ENCODE measurements around the gene ZNF224. TPM values are rescaled to one million over a fixed set of nuclear protein-coding genes. Genes with fewer than 3 reads are reported as not detected.

The ZNF224 gene
- 8.2 TPM for polyA plus RNA-seq (2013, experiment 1 of 2)
- 8.0 TPM for polyA plus RNA-seq (2013, experiment 2 of 2)

DNA sequence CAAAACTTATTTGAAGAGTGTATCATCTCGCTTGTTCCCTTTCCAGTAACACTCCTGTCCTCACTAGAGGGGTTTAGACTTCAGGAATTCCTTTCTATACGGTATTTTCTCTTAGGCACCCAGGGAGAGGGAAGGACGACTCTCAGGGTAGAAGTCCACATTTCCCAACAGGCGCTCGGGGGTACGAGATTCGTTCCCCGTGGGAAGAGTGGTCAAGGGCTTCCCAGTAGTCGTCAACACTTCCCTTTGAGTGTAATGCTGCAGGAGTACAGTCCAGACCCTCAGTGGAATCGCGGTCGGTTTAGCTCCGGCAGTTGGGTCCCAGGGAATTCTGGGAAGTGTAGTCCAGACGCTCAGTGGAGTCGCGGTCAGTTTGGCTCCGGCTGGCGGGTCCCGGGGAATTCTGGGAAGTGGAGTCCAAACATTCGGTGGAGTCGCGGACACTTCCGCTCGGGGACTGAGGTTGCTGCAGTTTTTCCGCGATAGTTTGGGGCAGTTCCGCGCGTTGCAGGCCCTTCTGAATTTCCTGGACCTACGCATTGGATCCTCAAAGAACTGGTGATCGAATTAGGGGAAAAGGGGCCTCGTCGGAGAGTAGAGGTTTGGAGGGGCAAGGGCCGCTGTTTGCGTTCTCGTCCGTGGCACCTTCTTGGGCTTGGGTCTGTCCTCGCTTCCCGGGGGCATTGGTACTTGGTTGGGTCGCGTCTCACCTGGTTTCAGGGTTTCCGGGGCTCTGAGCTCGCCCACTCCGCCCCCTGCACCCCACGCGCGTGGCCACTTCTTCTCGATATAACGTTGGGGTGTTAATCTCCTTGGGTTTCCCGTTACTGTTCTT is at the start of gene ZNF224:
Gene ZNF224, plus strand, starts transcription at position 431 of the 835 bp plus-strand sequence. CDS start 3,513 bp downstream, outside the sequence.
- Histone ChIP-seq H3K14ac (ENCODE audit: low read length in 2 of 2) (peak within 1 kb of the TSS; percentile 25 to 92), H3K9me3 (ENCODE audit: control insufficient read depth, low read length) (no peaks in the 10 kb centered on the region)
- WGBS: under 1% methylated on average over 50 of the region's 50 CpGs

DNA sequence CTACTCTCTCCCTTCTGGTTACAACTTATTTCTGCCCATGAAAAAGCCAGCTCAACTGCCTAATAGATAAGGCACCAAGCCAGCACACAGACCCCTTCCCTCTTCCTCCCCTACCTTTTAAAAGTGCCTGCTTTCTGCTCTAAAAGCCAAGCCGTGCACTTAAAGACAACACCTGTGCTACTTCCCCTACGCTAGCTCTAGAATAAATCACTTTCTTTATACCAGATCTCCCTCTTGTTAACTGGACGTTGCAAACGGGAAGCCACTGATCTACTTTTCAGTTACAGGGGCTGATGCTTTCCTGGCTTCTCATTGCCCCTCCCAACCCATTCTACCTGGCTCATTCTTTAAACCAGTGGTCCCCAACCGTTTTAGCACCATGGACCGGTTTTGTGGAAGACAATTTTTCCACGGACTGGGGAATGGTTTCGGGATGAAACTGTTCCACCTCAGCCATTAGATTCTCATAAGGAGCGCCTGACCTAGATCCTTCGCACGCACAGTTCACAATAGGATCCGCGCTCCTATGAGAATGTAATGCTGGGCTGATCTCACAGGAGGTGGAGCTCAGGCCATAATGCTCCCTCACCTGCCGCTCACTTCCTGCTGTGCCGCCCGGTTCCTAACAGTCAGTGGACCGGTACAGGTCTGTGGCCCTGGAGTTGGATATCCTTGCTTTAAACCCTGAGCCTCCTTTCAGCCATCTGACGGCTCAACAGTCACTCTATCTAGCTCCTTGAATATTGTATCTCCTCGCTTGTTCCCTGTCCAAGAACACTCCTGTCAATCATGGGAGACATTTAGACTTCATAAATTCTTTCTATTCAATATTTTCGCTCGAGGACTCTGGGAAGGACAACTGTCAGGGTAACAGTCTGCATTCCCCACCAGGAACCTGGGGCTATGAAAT is 43.2 kb upstream of the ZNF224 start:
- Histone ChIP-seq H4K91ac (ENCODE audit: low read length) (no peak overlapping the region), H3K4me2 (ENCODE audit: low read length, poor library complexity, severe bottlenecking) (peak overlapping the region; percentile 86), H3K27me3 (ENCODE audit: control insufficient read depth in 1 of 2, insufficient read depth in 1 of 2, low read length in 2 of 2) (peaks cover 0 to 8% of the 10 kb centered on the region in 2 experiments), H3K9ac (ENCODE audit: low read length) (peak overlapping the region; percentile 95), H2BK120ac (ENCODE audit: low read depth, low read length) (no peak overlapping the region), H3K36me3 (ENCODE audit: control insufficient read depth in 1 of 2, insufficient read depth in 2 of 2, low read depth in 1 of 2, low read length in 2 of 2) (peaks cover 7 to 13% of the 10 kb centered on the region in 2 experiments), H3K9me3 (ENCODE audit: control insufficient read depth, low read length) (peaks cover 14% of the 10 kb centered on the region), H3K23ac (ENCODE audit: low read length in 2 of 2) (no peak overlapping the region), H2BK15ac (ENCODE audit: low read depth, poor library complexity, severe bottlenecking) (no peak overlapping the region), H3K4me3 (ENCODE audit: insufficient read depth in 1 of 2, low read depth in 1 of 2, low read length in 2 of 2) (peak overlapping the region; percentile 50 to 95), H2BK5ac (ENCODE audit: low read depth, low read length, poor library complexity, severe bottlenecking) (no peak overlapping the region), H2BK12ac (ENCODE audit: low read length in 2 of 2) (no peak overlapping the region), H3K14ac (ENCODE audit: low read length in 2 of 2) (peak overlapping the region in 1 of 2 experiments; percentile 64), H4K8ac (ENCODE audit: low read length) (peak overlapping the region; percentile 95), H2AK5ac (ENCODE audit: low read length, severe bottlenecking) (no peak overlapping the region), H3K4me1 (ENCODE audit: control insufficient read depth, insufficient read depth, low read depth, low read length) (peaks cover 1% of the 10 kb centered on the region), H2AFZ (ENCODE audit: low read depth, low read length) (peak overlapping the region; percentile 98), H3K27ac (ENCODE audit: low read length, poor library complexity, severe bottlenecking) (no peak overlapping the region), H3K4ac (ENCODE audit: low read depth in 1 of 2, low read length in 2 of 2) (peak overlapping the region in 1 of 2 experiments; percentile 44), H3K79me1 (replicated peaks; ENCODE audit: low read length, poor library complexity, severe bottlenecking) (peaks cover 22% of the 10 kb centered on the region), H3K18ac (ENCODE audit: low read depth in 1 of 2, low read length in 2 of 2) (peak overlapping the region in 1 of 2 experiments; percentile 11)
- DNase-seq: peak; percentile 17
- WGBS: 50% methylated on average over 21 of the region's 21 CpGs

More for the DNA sequence above, at the start of gene ZNF224:
- peak within 1 kb of the TSS; percentile 96 for H3K9ac ChIP-seq (ENCODE audit: low read length)
- no peak within 1 kb of the TSS for H2BK12ac ChIP-seq (ENCODE audit: low read length in 2 of 2)
- H3K23ac ChIP-seq (ENCODE audit: low read length in 2 of 2): no peak within 1 kb of the TSS
- peak within 1 kb of the TSS; percentile 70 for H4K8ac ChIP-seq (ENCODE audit: low read length)
- peak within 1 kb of the TSS; percentile 92 for H2BK15ac ChIP-seq (ENCODE audit: low read depth, poor library complexity, severe bottlenecking)
- peak within 1 kb of the TSS; percentile 93 for H3K4me2 ChIP-seq (ENCODE audit: low read length, poor library complexity, severe bottlenecking)
- no peak within 1 kb of the TSS for H2BK5ac ChIP-seq (ENCODE audit: low read depth, low read length, poor library complexity, severe bottlenecking)
- H3K27ac ChIP-seq (ENCODE audit: low read length, poor library complexity, severe bottlenecking): peak within 1 kb of the TSS; percentile 87
- peak within 1 kb of the TSS; percentile 91 for H2AFZ ChIP-seq (ENCODE audit: low read depth, low read length)
- peak; percentile 94 for DNase-seq
- H2AK5ac ChIP-seq (ENCODE audit: low read length, severe bottlenecking): no peak within 1 kb of the TSS
- H3K18ac ChIP-seq (ENCODE audit: low read depth in 1 of 2, low read length in 2 of 2): peak within 1 kb of the TSS; percentile 37 to 81
- H3K4me3 ChIP-seq (ENCODE audit: insufficient read depth in 1 of 2, low read depth in 1 of 2, low read length in 2 of 2): peak within 1 kb of the TSS; percentile 83 to 97
- H4K91ac ChIP-seq (ENCODE audit: low read length): no peak within 1 kb of the TSS
- H3K27me3 ChIP-seq (ENCODE audit: control insufficient read depth in 1 of 2, insufficient read depth in 1 of 2, low read length in 2 of 2): no peaks in the 10 kb centered on the region
- H3K4me1 ChIP-seq (ENCODE audit: control insufficient read depth, insufficient read depth, low read depth, low read length): peaks cover 1% of the 10 kb centered on the region
- peaks cover 5 to 27% of the 10 kb centered on the region in 2 experiments for H3K36me3 ChIP-seq (ENCODE audit: control insufficient read depth in 1 of 2, insufficient read depth in 2 of 2, low read depth in 1 of 2, low read length in 2 of 2)
- H2BK120ac ChIP-seq (ENCODE audit: low read depth, low read length): peak within 1 kb of the TSS; percentile 49
- peaks cover 21% of the 10 kb centered on the region for H3K79me1 ChIP-seq (replicated peaks; ENCODE audit: low read length, poor library complexity, severe bottlenecking)
- peak within 1 kb of the TSS; percentile 31 to 85 for H3K4ac ChIP-seq (ENCODE audit: low read depth in 1 of 2, low read length in 2 of 2)

DNA sequence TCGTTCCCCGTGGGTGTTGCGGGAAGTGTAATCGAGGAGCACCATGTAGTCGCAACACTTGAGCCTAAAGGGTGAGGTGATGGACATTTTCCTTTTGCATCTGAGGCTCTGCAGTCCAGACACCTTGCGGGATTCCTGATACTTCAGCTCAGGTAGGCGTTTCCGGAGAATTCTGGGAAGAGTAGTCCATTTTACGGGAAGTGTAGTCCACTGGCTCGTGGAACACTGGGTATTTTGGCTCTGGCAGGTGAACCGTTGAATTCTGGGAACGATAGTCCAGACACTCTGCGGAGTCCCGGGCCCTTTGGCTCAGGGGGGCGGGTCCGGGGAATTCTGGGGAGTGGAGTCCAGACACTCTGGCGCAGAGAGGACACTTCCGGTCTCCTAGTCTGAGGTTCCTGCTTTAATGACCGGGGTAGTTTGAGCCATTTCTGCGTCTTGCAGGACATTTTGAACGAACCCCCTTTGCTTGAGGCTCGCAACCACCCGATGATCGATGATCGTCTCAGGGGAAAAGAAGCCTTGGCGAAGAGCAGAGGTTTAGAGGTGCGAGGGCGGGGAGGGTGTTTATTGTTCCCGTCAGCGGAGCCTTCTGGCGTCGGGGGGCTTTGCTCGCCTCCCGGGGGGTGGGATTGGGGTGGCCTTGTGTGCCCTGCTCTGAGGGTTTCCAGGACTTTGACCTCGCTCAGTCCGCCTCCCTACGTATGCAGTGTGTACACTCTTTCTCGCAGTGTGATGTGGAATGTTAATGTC is 42.3 kb upstream of the ZNF224 start, which contains the start of gene ZNF223:
Gene ZNF223, plus strand, starts transcription at position 387 of the 753 bp plus-strand sequence. CDS start 3,141 bp downstream, outside the sequence.
- peak within 1 kb of the TSS; percentile 91 to 95 for H3K4me3 ChIP-seq (ENCODE audit: insufficient read depth in 1 of 2, low read depth in 1 of 2, low read length in 2 of 2)
- DNase-seq: peak; percentile 85
- H3K4me2 ChIP-seq (ENCODE audit: low read length, poor library complexity, severe bottlenecking): peak within 1 kb of the TSS; percentile 86
- peak within 1 kb of the TSS; percentile 61 for H3K27ac ChIP-seq (ENCODE audit: low read length, poor library complexity, severe bottlenecking)
- H2AK5ac ChIP-seq (ENCODE audit: low read length, severe bottlenecking): no peak within 1 kb of the TSS
- 4% methylated on average over 38 of the region's 38 CpGs for WGBS
- peak within 1 kb of the TSS; percentile 97 for H4K8ac ChIP-seq (ENCODE audit: low read length)
- peak within 1 kb of the TSS in 1 of 2 experiments; percentile 73 for H3K14ac ChIP-seq (ENCODE audit: low read length in 2 of 2)
- peaks cover 9 to 14% of the 10 kb centered on the region in 2 experiments for H3K36me3 ChIP-seq (ENCODE audit: control insufficient read depth in 1 of 2, insufficient read depth in 2 of 2, low read depth in 1 of 2, low read length in 2 of 2)
- peak within 1 kb of the TSS; percentile 21 for H2BK120ac ChIP-seq (ENCODE audit: low read depth, low read length)
- peaks cover 14% of the 10 kb centered on the region for H3K9me3 ChIP-seq (ENCODE audit: control insufficient read depth, low read length)
- peak within 1 kb of the TSS in 1 of 2 experiments; percentile 86 for H3K4ac ChIP-seq (ENCODE audit: low read depth in 1 of 2, low read length in 2 of 2)
- H2BK5ac ChIP-seq (ENCODE audit: low read depth, low read length, poor library complexity, severe bottlenecking): no peak within 1 kb of the TSS
- no peak within 1 kb of the TSS for H2BK15ac ChIP-seq (ENCODE audit: low read depth, poor library complexity, severe bottlenecking)
- H3K18ac ChIP-seq (ENCODE audit: low read depth in 1 of 2, low read length in 2 of 2): peak within 1 kb of the TSS in 1 of 2 experiments; percentile 96
- H3K79me1 ChIP-seq (replicated peaks; ENCODE audit: low read length, poor library complexity, severe bottlenecking): peaks cover 23% of the 10 kb centered on the region
- peak within 1 kb of the TSS; percentile 95 for H3K9ac ChIP-seq (ENCODE audit: low read length)
- no peak within 1 kb of the TSS for H4K91ac ChIP-seq (ENCODE audit: low read length)
- H3K4me1 ChIP-seq (ENCODE audit: control insufficient read depth, insufficient read depth, low read depth, low read length): peaks cover 1% of the 10 kb centered on the region
- no peak within 1 kb of the TSS for H2BK12ac ChIP-seq (ENCODE audit: low read length in 2 of 2)
- H2AFZ ChIP-seq (ENCODE audit: low read depth, low read length): peak within 1 kb of the TSS; percentile 98
- no peak within 1 kb of the TSS for H3K23ac ChIP-seq (ENCODE audit: low read length in 2 of 2)
- peaks cover 0 to 8% of the 10 kb centered on the region in 2 experiments for H3K27me3 ChIP-seq (ENCODE audit: control insufficient read depth in 1 of 2, insufficient read depth in 1 of 2, low read length in 2 of 2)
